NCI-H226 (cell line): ENCODE results near the gene PPIF.

Experiments
- DNase-seq: peaks from one replicate; pipeline ENCODE4 v3.0.0-alpha.2; 2015

The PPIF gene

GRCh38 chr10:79376078-79376628, 28.9 kb downstream of the PPIF start:
- no peak for DNase-seq

- no peak for DNase-seq
These were observed 29.7 kb downstream of the PPIF start for GRCh38 chr10:79376751-79377556.

- no peak for DNase-seq
These were observed 30.5 kb downstream of the PPIF start for GRCh38 chr10:79377557-79378382.

- no peak for DNase-seq
These were observed 31.0 kb downstream of the PPIF start for GRCh38 chr10:79378383-79378646.

GRCh38 chr10:79378647-79379511, 31.6 kb downstream of the PPIF start:
- DNase-seq, result no peak

- DNase-seq, result no peak
These were observed 32.3 kb downstream of the PPIF start for GRCh38 chr10:79379512-79380124.

GRCh38 chr10:79380125-79380945, 33.1 kb downstream of the PPIF start:
- no peak for DNase-seq

- no peak for DNase-seq
These were observed 33.9 kb downstream of the PPIF start for GRCh38 chr10:79380946-79381721.

- no peak for DNase-seq
These were observed 34.5 kb downstream of the PPIF start for GRCh38 chr10:79381804-79382221.

GRCh38 chr10:79382491-79382941, 35.2 kb downstream of the PPIF start:
- DNase-seq, result no peak

- no peak for DNase-seq
These were observed 36.8 kb downstream of the PPIF start for GRCh38 chr10:79383974-79384606.

- DNase-seq, result no peak
These were observed 37.6 kb downstream of the PPIF start for GRCh38 chr10:79384773-79385391.

GRCh38 chr10:79385392-79385795, 38.1 kb downstream of the PPIF start:
- no peak for DNase-seq

GRCh38 chr10:79385804-79386531, 38.7 kb downstream of the PPIF start:
- no peak for DNase-seq

- DNase-seq, result no peak
These were observed 39.6 kb downstream of the PPIF start for GRCh38 chr10:79386637-79387465.

GRCh38 chr10:79387466-79387973, 40.3 kb downstream of the PPIF start:
- DNase-seq, result no peak

- no peak for DNase-seq
These were observed 40.9 kb downstream of the PPIF start for GRCh38 chr10:79387974-79388850.
